OCI-LY3 (cell line): ENCODE measurements around the gene FDX2.

Experiments
- CTCF ChIP-seq: fragments of 200-600, 300-600 bp; sonication (generic); IDR thresholded peaks from 2 replicates; pipeline ENCODE4 v1.5.1; 2014; ENCODE audit warnings: antibody characterized with exemption, low read length, low read depth
- EZH2phosphoT487 ChIP-seq: fragments of 200-600 bp; shearing (Covaris generic); IDR thresholded peaks from 2 replicates; pipeline ENCODE4 v1.6.1; 2018; ENCODE audit warnings: antibody characterized with exemption, mixed run types, low read depth

DNA sequence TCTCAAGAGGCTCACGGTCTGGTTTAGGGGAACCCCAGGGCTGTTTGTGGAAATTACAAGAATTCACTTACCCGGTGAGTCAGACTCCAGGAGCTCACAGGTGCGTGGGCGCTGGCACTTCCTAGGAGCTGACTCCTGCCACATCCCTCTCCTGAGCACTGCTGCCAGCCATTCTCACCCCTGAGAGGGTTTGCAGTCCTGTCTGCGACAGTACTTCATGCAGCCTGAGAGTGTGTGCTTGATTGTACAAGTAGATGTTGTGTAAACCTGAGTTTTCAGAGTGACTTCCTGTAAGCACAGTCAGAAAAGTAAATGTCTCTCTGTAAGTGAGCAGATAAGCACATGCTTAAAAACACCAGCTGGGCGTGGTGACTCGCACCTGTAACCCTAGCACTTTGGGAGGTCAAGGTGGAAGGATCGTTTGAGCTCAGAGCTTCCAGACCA, 55.7 kb downstream of the FDX2 start:
- TF ChIP-seq CTCF = no peak
- TF ChIP-seq EZH2phosphoT487 = no peak
